M059J (cell line): Measurements from ENCODE around the gene MEG3. TPM values are rescaled to one million over a fixed set of nuclear protein-coding genes. Genes with fewer than 3 reads are reported as not detected.

ENCODE experiments used
- DNase-seq: peaks from one replicate; pipeline ENCODE4 v3.0.0-alpha.2; 2012; ENCODE audit warnings: low read depth
- total RNA-seq: library from RNA; depleted of rRNA; stranded (reverse); fragments of >200 nt; shearing (Covaris generic); gene quantifications from 2 replicates; pipeline ENCODE4 v1.2.3, GENCODE V29; 2014

MEG3 gene
- total RNA-seq, 1 experiment from 2014 or later: 21.9 TPM

GRCh38 chr14:100895411-100895810 is 69.5 kb downstream of the MEG3 start:
- no peak for DNase-seq

- DNase-seq: no peak
Observed at GRCh38 chr14:100896369-100897060, 70.6 kb downstream of the MEG3 start.

- no peak for DNase-seq
Observed at GRCh38 chr14:100898465-100898864, 72.5 kb downstream of the MEG3 start.

DNA sequence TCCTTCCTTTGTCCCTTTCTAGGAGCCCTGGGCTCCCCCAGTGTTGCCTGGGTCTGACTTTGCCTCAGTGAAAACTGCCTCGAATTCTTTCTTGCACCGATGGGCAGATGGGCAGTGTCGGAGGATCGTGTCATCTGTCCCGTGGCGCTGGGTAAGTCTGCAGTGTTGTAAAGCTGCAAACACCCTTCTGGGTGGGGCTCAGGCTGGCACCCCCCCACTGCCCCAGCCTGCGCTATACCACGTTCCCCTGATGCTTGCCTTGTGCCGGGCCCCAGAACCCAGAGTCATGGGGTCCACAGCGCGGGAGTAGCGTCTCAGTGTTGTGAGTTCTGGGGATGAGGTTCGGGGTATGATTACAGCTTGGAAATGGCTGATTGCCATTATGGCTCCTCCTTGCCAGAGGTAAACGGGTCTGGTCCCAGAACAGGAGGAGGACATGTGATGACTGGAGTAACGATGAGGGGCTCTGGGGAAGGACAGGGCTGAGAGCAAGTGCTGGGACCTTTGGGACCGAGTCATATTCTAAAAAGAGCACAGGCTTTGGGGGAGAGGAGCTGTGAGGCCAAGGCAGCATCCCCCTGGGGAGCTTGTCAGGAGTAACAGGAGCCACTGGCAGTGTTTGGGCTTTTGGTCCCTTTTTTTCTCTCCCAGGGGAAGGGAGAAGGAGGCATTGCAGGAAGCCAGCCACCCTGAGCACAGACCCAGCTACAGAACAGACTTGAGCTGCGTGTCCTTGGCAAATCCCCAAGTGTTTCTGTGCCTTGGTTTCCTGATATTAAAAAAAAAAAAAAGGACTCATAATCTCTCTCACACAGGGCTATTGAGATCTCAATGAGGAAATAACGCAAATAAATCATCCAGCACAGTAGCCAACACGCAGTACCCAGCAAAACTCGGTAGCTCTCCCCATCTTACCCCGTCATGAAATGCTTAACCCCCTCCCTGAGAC is 73.3 kb downstream of the MEG3 start:
- no peak for DNase-seq

DNA sequence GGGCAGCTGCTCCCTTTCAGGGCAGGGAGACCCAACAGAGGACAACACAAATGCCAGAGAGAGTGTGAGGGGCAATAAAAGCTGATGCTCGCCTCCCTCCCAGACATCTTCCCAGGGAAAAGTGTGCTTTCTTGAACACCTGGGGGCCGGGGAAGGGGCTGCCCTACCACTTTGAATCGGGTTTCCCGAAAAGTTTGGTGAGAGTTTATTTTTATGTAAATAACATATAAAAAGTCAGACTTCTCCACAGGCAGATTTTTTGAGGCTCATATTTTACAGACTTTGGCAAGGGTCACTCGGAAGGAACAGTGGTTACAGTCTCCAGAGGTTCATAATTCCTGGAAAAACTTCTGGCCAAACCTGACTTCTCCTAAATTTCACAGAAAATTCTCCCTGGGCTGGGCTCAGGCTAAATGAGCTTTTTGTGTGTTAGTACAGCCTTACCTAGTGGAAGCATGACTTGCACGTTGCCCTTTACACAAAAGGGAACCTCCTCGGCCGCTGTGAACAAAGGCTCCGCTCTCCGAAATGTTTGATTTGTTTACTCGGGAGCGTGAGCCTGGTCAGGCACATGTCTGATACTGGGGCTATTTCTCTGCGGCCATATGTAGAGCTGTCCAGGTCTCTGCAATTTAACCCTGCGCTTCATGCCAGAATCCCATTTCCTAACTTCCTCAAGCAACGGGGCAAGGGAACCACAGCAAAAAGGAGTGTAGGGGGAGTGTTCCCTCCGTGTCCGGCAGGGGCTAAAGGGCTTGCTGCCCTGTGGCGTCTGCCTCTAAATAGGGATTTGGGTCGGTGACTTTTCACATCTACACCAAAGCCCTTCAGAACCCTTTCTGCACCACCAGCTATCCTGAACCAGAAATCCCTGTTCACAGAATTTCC is 74.2 kb downstream of the MEG3 start:
- no peak for DNase-seq

DNA sequence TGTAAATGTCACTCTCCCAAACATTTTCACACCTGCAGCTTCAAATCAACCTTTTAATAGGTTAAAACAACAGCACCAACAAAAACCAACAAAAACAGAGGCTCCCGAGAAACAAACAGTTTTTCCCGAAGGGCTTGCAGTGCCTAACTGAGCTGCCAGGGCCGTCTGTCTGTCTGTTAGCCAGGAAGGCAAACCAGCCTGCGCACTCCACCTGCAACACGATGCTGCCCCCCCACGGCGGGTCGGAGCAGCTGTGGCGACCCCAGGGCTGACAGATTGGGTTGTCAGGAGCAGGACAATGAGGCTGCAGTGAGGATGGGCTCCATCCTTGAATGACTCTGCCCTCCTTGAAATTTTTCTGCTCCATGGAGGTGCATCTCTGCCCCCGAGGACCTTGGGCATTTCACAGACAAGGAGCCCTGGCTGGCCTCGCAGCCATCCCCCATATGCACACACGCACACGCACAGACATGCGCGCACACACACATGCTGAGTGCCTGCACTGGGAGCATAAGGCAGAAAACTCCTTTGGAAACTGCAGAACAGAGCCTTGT is 75.0 kb downstream of the MEG3 start:
- DNase-seq: peak; percentile 26

DNA sequence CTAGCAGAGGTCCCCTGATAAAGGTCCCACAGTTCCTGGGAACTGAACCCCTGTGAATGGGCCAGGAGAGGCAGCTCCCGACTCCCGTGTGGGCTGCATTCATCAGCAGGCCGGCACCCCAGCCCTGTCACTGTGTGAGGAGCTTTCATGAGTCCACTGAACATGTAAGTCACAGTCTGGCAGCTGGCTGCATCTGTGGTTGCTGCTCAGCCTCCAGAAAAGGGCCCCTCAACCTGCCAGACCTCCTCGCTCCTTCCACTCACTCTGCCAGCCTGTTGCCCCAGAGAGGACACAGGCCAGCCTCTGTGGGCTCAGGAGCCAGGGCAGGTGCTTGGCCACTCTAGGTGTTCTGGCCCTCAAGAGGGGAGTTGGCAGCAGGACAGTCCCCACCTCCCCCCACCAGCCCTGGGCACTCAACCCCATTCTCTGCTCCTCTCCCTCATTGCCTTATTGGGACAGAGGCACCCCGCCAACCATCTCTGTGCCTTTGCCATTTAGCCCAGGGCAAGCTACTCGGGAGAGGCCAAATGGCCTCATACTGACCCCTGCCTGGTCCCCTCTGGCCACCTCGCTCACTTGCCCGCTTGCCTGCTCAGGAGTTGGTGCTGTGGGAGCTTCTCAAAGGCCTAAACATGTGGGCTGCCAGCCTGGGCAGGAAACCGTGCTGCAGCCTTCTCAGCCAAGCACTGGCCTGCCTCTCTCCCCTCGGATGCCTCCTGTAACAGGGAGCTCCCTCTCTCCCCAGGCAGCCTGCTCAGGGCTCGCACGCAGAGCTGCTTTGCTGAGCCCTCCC is 75.7 kb downstream of the MEG3 start:
- no peak for DNase-seq

- DNase-seq: no peak
Observed at GRCh38 chr14:100902295-100903133, 76.6 kb downstream of the MEG3 start.

GRCh38 chr14:100903134-100903468 is 77.2 kb downstream of the MEG3 start:
- DNase-seq: no peak

- DNase-seq: no peak
Observed at GRCh38 chr14:100903672-100904185, 77.8 kb downstream of the MEG3 start, which contains the start of gene RTL1. Gene RTL1 (minus strand): TSS chr14:100903722. CDS start chr14:100884788, 18,934 bp downstream.

DNA sequence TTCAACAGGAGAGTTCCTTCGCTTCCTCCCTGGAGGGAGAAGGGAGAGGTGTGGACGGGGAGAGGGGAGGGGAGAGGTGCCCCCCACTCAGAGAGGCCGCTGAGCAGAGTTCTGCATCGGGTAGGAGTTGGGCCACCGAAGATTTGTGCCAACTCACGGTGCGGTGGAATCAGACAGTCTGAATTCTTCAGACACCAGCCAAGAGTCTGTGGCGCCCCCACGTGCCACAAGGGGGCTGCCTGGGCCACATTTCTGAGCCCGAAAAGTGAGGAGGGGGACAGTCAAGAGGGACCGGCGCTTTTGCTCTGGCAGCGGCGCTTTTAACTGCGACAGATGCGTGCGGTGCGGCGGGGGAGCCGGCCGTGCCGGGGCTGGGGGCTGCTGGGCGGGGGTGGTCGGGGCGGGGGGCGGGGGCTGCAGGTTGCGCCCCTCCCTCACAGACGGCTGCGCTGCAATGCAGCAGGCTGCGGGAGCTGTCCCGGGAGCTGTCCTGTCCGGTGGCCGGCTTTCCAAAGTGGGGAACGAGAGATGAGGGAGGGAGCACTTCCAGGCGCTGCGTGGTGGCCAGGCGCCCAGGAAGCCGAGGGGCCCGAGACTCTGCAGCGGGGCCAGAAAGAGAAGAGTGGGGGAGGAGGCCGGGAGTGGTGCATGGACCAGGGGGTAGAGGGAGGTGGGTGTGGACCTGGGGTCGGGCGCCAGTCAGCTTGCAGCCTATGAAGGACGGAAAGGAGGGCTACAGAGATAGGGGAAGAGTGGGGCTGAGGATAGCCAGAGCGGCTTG is 78.6 kb downstream of the MEG3 start:
- DNase-seq: peak; percentile 7

DNA sequence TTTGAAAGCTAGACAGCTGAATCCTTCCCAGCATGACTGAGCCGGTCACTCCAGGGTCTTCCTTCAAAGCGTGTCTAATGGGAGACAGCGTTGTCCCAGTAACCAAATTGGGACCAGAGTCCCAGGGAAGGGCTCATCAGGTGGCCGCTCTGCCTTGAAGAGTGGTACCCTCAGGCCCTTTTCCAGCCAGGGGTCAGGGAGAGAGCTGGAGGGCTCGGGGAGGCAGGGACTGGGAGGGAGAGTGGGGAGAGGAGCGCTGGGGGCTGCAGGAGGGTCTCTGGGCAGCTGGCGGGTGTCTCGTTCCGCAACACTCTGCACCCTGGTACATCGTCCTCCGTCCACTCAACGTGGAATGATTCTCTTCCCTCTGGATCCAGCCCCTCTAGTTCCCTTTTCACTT is 79.2 kb downstream of the MEG3 start:
- no peak for DNase-seq

DNA sequence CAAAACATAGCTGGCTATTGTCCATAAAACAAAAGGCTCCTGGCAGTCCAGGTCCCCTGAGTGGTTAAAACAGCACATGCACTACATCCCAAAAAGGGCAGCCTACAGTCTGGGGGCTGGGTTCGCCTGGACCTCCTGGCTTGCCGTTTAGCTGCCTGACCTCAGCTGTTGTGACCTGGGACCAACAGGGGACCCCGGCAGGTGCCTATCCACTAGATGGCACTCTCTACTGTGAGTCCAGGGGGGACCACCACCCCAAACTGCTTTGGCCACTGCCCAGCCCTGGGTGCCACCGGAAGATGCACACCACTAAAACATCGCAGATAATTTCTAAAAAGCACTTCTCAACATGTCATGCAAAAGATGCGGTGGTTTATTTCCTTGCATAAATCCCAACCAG is 80.5 kb downstream of the MEG3 start:
- no peak for DNase-seq

DNA sequence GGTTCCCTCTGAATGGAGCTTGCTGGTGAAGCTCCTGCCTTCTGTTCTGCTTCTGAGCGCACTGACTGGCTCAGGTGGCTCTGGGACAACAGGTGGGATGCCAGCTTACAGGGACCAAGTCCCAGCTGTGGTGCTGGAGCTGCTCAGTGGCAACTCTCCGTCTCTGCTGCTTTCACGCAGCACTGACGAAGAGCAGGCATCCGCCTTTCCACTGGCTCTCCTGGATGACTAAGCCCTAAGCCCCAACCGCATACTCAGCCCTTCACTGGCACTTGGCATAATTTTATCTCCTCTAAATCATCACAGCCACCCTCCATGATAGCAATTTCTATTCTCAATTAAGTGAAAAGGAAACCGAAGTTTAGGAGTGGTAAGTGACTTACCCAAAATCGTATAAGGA is 81.3 kb downstream of the MEG3 start:
- peak; percentile 24 for DNase-seq

- no peak for DNase-seq
Observed at GRCh38 chr14:100909439-100909838, 83.5 kb downstream of the MEG3 start.
